SH-SY5Y (cell line): ENCODE data around the gene DMXL1.

Experiments
- GATA2 ChIP-seq: IDR thresholded peaks from 2 replicates; pipeline ENCODE4 v1.6.1; 2011; ENCODE audit warnings: mild to moderate bottlenecking, low read depth, low read length
- GATA3 ChIP-seq: IDR thresholded peaks from 2 replicates; pipeline ENCODE4 v1.6.1; 2011; ENCODE audit warnings: low read depth, mild to moderate bottlenecking, low read length, moderate library complexity

DNA sequence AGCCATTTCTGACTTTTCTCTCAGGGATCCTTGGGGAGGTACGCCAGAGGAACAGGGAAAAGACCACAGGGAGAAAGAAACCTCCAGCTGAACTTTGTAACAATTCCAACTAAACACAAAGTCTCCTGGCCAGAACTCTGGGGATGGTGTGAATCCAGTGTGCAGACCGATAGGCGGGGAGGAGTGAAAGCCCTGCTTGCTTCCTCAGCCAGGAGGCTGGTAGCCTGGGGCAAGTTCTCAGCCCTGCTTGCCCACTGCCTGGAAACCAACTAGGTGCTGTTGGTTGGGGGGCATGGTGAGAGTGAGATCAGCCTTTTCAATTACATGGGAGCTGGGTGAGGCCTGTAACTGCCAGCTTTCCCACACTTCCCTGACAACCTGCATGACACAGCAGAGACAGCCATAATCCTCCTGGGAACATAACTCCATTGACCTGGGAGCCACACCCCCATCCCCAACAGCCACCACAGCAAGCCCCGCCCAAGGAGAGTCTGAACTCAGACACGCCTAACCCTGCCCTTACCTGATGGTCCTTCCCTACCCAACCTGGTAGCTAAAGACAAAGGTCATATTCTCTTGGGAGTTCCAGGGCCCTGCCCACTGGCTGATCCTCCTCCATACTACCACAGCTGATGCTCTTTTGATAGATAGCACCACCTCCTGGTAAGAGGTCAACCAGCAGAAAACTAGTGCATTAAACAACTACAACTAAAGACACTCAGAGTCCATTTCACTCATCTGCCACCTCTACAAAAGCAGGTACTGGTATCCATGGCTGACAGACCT, 184.9 kb downstream of the DMXL1 start:
- TF ChIP-seq GATA3 (no peak), GATA2 (no peak)
